Retina (tissue), 1 donor: ENCODE results near the gene HLX.
A peak's percentile ranks its signal among the peaks of the same experiment; 100 is the strongest.

ENCODE experiments used
- DNase-seq: peaks from one replicate; pipeline ENCODE4 v3.0.0-alpha.2; 2016

HLX gene, protein sequence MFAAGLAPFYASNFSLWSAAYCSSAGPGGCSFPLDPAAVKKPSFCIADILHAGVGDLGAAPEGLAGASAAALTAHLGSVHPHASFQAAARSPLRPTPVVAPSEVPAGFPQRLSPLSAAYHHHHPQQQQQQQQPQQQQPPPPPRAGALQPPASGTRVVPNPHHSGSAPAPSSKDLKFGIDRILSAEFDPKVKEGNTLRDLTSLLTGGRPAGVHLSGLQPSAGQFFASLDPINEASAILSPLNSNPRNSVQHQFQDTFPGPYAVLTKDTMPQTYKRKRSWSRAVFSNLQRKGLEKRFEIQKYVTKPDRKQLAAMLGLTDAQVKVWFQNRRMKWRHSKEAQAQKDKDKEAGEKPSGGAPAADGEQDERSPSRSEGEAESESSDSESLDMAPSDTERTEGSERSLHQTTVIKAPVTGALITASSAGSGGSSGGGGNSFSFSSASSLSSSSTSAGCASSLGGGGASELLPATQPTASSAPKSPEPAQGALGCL

DNA sequence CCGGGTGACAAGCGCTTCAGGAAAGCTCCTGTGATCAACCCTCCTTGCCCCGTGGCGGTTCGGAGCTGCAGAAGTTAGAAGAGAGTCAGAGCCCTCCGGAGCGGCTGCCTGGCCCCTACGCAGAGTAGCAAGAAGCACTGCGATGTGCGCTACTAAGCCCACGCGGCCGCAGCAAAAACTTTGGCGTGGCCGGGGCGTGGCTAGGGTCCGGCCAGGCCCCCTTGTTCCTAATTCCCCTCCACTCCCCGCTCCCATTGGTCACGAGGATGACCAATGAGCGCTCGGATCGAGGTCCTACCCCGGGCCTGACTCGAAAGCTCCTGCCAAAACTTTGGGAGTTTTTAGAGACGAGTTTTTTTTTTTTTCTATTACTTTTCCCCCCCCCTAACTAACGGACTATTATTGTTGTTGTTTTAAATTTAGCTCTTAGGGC lies at the start of gene HLX:
TSS of gene HLX (plus strand) at position 368 of the 433 bp plus-strand sequence. CDS start 415 bp downstream, outside the sequence.
- peak; percentile 73 for DNase-seq

DNA sequence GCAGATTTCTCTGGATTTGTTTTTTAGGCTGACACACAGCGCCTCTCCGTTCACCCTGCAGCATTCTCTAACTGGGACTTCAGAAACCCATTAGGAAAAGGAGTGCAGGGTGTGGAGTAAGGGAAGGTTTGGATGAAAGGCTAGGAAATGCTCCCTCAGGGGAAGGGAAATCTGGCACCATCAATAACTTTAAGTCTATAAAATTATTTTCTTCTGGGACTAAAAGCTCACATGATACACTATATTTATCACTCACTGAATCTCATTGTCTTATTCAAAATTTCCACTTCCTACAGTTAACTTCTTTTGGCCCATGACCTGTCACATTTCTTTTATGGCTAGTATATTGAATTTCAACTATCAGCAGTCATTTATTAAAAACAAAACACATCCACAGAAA lies 45.8 kb upstream of the HLX start:
- DNase-seq = no peak

- no peak for DNase-seq
Observed at GRCh38 chr1:220834155-220834870, 44.9 kb upstream of the HLX start.

DNA sequence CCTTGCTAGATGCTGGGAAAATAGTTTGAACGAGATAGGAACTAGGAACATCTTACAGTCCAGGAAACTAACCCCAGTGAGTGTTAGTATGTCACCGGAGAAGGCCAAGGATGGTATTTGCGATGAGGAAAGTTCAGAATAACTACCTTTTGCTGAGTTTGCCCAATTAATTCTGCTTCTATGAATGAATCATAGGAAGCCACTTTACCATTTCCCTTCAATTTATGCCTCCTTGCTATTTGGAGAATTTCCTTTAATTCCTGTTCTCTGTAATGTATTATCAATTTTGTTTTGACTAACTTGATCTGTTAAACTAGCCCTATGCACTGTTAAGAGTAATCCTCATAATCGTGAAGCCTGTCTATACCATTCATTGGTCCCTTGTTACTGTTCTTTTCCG lies 40.7 kb upstream of the HLX start:
- no peak for DNase-seq

DNA sequence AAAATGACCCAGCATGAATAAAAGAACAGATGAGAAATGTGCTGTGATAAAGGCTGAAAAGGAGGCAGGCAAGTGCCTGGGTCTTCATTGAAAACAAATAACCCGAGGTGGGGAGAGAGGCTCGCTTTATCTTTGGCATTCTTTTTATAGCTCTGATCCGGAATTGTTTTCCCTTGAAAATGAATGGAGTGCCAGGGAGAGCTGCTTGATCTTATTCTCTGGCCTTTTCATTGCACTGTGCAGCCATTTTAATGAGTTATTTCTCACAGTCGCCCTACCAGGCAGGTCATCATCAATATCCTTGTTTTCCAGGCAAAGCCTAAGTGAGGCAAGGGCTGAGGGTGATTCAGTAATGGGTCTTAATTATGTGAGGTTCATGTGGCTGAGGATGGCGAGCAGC lies 39.8 kb upstream of the HLX start:
- no peak for DNase-seq

DNA sequence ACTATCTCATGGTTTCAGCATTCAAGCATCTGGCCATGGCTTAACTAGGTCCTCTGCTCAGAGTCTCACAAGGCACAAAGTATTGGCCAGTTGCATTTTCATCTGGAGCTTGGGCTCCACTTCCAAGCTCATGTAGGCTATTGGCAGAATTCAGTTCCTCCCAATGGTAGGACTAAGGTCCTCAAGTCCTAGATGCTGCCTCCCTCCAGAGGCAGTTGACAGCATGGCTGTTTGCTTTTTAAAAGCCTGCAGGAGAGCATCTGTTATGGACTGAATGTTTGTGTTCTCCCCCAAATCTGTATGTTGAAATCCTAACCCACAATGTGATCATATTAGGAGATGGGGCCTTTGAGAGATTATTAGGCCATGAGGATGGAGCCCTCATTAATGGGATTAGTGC lies 38.0 kb upstream of the HLX start:
- DNase-seq = no peak

- DNase-seq = no peak
Observed at GRCh38 chr1:220843481-220844011, 35.7 kb upstream of the HLX start.

DNA sequence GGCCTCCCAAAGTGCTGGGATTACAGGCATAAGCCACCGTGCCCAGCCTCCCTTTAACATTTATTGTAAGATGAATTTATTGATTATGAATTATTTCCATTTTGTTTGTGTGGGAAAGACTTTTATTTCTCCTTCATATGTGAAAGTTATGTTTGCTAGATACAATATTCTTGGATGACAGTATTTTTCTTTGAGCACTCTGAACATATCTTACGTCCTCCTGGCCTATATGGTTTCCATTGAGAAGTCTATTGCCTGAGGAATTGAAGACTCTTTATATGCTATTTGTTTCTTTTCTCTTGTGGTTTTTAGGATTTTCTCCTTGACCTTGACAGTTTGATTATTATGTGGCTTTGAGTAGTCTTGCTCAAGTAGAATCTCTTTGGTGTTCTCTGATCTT lies 26.8 kb upstream of the HLX start:
- no peak for DNase-seq

DNA sequence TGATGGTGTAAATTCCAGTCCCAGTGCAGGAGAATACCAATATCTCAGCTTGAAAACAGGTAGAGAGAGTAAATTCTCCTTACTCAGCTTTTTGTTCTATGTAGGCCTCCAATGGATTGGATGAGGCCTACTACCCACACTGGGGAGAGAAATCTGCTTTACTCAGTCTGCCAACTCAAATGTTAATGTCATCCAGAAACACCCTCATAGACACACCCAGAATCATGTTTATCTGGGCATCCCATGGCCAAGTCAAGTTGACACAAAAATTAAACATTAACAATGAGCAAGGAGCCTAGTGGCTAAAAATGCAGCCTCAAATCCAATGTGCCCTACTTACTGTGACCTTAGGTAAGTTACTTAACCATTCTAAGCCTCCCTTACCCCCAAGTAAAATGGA lies 6.9 kb upstream of the HLX start:
- no peak for DNase-seq

DNA sequence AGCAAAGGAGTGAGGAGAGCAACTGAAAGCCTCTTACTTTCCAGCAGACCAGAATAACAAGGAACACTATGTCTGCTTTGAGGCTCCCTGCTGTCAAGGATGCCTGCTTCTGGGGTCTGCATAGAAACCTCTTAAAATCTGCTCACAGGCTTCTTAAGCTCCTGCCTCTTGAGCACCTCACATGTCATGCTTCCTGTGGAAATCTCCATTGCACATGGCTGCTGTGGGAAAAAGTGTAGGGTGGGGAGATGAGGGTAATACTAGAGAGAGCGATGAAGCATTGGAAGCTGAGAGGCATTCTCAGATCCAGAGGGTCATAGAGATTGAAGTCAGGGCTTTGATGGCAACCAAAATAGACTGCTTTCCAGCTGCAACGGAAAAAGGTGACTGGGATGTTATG lies 6.2 kb upstream of the HLX start:
- no peak for DNase-seq

DNA sequence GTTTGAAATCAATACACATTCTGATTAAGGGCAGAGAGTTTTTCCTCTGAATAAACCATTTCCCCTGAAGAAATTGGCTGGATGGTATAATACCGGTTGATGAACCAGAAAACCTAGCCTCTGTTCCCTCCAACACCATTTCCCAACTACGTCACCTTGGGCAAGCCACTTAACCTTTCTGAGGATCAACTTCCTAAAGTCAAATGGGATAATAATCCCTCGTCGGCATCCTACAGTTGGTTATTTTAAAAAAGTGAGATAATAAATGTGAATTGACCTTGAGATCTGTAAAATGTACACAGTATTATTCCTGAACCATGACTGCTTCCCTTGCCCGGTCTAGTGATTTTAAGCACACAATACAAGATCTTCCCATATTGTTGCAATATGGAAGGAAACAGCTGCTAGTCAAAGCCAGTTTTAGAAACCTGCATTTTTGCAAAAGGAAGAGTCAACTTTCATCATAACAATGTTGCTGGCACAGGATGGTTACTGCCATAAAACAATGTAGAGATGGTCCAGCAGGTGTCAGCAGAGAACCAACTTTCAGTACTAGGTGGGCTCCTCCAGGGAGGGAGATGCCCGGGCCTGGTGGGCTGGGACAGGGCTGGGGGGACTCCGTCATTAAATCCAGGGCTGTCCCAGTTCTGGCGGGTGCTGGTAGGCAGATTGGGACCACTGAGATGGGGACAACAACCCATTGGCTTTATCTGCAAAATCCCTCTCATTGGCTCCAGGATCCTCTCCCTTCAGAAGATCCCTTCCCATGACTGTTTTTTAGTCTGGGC lies 5.2 kb upstream of the HLX start:
- DNase-seq = peak; percentile 70

GRCh38 chr1:220875260-220875659 lies 4.0 kb upstream of the HLX start:
- no peak for DNase-seq

DNA sequence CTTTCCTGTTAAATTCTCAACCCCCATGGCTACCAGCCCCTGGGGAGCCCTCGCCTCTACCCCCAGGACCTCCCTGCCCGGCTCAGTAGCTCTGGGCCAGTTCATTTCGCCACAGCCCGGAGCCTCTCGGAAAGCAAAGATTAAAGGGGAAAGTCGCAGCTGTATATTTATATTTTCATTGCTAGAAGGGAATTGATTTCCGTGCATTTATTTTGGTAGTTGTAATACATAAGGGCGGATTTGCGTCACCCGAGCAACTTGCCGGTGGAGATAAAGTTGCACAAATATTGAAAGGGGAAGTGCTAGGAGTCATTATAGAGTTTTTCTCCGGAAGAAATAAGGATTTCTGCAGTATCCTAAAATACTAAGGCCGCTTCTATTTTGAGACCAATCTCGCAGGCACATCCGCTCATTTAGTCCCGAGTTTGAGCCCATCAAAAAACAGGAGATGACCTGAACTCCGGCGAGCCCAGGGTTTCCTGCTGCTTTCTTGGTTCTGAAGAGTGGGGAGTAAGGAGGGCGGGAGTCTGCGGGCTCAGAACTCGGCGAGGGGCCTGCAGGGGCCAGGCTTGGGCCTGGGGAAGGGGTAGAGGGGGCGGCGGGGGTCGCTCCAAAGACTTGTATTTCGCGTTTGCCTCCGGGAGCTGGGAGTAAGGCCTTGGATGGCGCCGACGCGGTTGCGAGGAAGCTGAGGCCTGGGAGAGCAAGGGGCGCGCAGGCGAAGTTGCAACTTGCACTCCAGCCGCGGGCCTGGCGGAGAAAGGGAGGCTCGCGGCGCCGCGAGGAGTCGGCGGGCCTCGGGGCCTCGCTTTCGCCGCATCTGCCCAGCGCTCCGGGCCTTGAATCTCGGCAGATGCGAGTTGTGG lies 2.5 kb upstream of the HLX start:
- DNase-seq = peak; percentile 80

GRCh38 chr1:220877377-220878095 lies 1.7 kb upstream of the HLX start:
- DNase-seq = peak; percentile 83

DNA sequence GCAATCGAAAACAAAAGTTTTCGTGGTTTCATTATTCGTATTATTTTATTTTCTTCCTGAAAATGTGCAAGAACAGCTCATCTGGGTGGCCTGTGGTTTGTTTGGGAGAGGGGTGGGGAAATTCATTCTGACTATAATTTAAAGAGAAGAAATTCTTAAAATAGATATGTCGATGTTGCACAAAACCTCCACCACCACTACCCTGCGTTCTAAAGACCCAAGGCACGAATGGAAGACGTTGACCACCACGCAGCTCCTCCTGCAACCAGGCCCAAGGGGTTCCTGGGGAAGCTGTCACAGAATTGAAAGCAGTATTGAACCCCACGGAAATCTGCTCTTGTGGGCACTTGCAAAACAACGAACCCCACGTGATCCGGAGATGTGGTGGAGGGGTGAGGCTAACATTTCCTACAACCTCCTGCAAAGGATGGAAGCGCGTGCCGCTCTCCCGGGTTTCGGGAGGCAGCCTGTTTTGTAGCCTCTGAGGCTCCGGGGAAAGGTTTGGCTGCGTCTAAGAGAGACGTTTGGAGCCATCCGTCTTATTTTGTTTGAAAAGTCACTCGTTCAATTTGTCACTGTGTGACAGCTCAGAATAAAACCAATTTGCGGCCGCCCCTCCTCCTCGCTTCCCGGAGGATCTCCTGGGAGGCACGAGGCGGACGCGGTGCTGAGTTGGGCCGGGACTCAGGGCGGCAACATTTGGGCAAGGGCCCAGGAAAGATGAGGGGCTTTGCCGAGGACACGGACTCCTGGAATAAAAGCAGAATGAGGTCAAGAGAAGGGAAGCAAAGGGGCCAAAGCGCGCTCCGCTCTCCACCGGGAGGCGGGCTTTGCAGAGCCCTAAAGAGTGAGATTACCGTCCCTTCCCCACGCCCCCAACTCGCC lies 810 bp upstream of the HLX start:
- peak; percentile 72 for DNase-seq

DNA sequence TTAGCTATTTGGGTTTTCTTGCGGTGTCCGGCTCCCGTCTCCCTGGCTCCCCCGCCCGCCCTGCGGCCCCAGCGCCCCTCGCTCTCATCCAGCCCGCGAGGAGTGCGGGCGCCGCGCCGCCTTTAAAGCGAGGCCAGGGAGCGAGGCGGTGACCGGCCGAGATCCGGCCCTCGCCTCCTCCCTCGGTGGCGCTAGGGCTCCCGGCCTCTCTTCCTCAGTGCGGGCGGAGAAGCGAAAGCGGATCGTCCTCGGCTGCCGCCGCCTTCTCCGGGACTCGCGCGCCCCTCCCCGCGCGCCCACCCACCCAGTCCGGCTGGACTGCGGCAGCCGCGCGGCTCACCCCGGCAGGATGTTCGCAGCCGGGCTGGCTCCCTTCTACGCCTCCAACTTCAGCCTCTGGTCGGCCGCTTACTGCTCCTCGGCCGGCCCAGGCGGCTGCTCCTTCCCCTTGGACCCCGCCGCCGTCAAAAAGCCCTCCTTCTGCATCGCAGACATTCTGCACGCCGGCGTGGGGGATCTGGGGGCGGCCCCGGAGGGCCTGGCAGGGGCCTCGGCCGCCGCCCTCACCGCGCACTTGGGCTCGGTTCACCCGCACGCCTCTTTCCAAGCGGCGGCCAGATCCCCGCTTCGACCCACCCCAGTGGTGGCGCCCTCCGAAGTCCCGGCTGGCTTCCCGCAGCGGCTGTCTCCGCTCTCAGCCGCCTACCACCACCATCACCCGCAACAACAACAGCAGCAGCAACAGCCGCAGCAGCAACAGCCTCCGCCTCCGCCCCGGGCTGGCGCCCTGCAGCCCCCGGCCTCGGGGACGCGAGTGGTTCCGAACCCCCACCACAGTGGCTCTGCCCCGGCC lies 492 bp downstream of the HLX start:
- DNase-seq = peak; percentile 81

- no peak for DNase-seq
Observed at GRCh38 chr1:220880362-220880670, 1.1 kb downstream of the HLX start.

DNA sequence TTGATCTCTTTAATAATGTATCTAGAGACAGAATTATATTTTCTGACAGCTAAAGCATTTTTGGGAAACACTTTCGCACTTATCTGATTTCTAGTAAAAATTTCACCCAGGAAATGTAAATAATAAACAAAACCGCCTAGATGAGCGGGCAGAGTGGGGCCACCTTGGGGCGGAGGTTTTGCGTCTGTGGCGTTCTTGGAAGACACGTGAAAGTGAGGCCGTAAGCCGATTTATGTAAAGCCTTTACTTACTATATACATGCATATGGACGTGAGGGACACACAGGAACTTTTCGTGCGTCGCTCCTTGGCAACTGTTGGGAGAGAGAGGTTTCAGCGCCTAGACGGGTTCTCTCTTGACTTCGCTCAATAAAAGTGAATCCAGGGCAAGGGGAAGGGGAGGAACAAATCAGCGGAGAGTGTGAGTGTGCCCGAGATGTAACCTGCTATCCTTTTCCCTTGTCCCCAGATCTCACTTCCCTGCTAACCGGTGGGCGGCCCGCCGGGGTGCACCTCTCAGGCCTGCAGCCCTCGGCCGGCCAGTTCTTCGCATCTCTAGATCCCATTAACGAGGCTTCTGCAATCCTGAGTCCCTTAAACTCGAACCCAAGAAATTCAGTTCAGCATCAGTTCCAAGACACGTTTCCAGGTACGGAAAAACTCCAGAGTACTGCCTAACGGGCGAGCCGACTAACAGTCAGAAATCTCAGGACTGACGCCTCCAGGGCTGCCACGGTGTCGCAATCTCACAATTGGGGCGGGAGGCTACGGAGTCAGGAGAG lies 1.7 kb downstream of the HLX start:
- DNase-seq = peak; percentile 79
